Upper lobe of left lung (tissue), 4 donors: ENCODE results near the gene MEX3D.

Experiments
- POLR2A ChIP-seq, 4 donors: fragments of 450-650 bp; IDR thresholded peaks; one replicate each; pipeline ENCODE4 v1.5.1; 2016 to 2017; ENCODE audit warnings: antibody characterized with exemption in 4 of 4, mild to moderate bottlenecking in 2 of 4
- TF ChIP-seq, protein P1 (sequence below), 6 experiments: fragments of 450-650 bp in 4 of 6; fragments of 200-600 bp in 2 of 6; sonication (generic) in 2 of 6; IDR thresholded peaks; one replicate each; pipeline ENCODE4 v1.5.1; 2016 to 2019; ENCODE audit warnings: antibody characterized with exemption in 6 of 6

GRCh38 chr19:1524287-1524971, 43.7 kb downstream of the MEX3D start:
- TF ChIP-seq, protein P1, sequence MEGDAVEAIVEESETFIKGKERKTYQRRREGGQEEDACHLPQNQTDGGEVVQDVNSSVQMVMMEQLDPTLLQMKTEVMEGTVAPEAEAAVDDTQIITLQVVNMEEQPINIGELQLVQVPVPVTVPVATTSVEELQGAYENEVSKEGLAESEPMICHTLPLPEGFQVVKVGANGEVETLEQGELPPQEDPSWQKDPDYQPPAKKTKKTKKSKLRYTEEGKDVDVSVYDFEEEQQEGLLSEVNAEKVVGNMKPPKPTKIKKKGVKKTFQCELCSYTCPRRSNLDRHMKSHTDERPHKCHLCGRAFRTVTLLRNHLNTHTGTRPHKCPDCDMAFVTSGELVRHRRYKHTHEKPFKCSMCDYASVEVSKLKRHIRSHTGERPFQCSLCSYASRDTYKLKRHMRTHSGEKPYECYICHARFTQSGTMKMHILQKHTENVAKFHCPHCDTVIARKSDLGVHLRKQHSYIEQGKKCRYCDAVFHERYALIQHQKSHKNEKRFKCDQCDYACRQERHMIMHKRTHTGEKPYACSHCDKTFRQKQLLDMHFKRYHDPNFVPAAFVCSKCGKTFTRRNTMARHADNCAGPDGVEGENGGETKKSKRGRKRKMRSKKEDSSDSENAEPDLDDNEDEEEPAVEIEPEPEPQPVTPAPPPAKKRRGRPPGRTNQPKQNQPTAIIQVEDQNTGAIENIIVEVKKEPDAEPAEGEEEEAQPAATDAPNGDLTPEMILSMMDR (IDR thresholded peaks at IDR 0.05): no peak
- TF ChIP-seq POLR2A (IDR thresholded peaks at IDR 0.05): no peak
